Activated CD4-positive, alpha-beta T cell treated with anti-CD3 and anti-CD28 coated beads, Interleukin-2, amount 50 U/mL, for 4 hours (primary cell): ENCODE data around the gene DPH1.
A peak's percentile ranks its signal among the peaks of the same experiment; 100 is the strongest.

Experiments
- DNase-seq, 2 experiments: peaks; one replicate each; pipeline ENCODE4 v3.0.0-alpha.2; 2020

The DPH1 gene

DNA sequence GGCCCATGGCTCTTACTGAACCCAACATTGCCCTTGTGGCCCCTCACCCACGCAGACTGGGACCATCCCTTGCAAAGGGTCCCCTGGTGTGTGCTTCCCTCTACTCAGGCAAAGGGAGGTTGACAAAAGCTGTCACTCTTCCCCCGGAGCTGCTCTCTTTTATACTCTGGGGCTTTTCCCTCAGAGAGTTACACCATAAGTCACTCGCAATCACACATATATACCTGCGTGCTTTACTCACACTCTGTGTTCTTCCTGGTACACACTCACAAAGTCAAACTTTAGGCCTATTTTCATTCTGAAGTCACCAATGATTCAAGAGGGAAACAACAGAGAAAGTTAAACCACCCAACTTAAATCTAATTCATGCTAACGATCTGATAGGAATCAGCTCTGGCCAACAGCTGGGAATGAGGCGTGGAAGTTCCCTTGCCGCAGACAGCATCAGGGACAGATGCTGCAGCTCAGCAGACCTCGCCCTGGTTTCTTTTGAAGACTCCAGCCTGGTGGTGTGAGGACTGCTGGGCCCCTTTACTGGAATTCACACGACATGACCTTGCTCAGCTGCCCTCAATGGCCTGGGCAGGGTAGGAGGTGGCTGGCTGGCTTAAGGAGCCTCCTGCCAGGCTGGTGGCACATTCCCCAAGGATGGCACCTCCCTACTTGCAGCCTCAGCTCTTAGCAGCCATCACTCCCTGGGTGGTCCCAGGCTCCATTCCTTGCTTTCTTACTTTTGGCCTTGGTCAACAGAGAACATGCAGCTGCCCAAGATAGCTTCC, 52.2 kb downstream of the DPH1 start:
- DNase-seq, result no peak

DNA sequence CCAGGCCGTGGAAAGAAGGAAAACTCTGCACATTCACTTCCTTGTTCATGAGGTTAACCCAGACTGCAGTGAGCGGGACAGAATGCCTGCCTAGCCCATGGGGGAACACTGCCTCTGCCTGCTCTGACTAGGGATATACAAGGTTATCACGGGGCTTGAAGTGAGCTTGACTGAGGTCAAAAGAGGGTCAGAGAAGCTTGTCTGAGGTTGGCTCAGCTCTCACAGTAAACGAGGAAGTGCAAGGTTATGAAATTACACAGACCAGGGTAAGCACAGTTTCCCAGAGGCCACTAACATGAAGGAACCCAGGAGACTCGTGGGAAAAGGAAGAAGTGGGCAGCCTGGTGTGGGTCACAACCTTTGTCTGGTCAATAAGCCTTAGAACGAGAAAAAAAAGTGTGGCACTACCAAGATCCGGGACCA, 53.7 kb downstream of the DPH1 start:
- DNase-seq, result no peak

DNA sequence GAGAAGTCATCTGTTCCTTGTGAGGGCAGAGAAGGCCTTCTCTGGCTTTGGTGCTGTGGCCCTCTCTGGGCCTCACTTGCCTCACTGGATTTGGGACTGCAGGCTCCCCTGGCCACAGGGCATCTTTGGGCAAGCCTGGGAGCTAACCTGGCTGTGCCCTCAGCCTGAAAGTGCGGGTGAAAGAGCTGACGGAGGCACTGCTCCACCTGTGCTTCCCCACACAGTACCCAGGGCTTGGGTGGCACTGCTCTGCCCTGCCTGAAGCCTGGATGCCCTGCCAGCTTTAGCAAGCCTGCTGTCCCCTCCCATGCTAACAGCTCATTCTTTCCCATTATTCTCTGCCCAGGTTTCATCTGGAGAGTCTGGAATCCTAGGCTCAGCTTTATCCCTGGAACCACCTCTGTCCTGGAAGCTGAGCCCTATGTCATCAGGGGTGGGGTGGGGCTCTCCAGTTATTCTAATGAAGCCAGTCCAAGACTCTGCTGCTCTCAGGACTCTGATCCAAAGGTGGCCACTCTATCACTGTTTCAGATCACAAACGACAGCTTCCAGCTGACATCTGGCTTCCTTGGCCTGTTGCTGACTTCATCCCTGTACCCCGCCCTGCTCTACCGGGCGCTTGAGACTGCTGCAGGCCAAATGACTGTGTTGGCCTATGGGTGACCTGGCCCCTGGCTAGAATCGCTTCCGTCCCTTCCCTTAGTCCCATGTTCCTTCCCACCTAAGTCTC, 54.2 kb downstream of the DPH1 start:
- DNase-seq, result no peak

DNA sequence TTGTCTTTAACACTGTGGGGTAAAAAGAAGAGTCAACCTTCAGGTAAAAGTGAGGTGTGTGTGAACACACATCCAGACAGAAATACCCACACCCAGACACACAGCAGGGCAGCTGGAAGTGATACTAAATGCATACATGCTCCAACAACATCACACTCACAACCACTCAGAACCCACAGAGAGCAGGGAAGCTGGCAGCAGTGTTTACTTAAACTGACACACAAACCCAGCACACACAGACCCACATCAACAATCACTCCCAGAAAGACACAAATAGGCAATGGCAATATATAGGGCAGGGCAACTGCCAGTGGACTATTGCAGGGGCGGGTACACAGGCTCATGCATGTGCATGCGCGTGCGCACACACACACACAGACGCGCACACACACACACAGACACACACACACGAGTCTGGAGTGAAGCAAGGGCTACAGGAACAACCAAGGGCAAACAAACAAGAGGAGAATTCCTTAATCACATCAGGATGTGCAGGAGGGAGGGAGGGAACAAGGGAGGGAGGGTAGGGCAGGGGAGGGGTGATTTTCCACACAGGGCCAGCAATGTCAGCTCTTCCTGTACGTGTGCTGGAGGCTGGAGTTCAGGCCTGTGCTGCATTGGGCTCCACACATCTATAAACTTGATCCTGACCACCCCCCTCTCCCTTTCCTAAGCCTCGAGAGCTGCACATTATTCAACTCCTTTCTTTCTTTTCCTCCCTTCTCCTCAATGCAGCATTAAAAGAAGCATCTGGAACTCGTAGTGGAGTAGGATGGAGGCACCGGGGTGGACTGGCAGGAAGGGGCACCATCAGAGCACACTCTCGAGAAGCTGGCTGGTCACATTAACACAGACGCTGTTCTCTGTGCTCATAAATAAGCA, 55.1 kb downstream of the DPH1 start:
- DNase-seq, result no peak

DNA sequence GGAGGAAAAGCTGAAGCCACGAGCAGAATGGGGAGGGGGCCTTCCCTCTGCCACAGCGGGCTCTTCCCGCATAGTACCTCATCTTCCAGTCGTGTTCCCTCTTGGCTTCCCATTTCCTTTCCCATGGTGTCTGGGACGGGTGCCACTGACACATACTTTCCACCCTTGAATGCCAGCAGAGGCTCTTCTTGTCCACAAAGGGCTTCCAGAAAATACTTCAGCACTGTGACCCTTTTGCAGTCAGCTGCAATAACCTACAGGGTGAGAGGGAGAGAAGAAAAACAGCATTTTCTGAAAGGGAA, 55.6 kb downstream of the DPH1 start:
- no peak for DNase-seq

DNA sequence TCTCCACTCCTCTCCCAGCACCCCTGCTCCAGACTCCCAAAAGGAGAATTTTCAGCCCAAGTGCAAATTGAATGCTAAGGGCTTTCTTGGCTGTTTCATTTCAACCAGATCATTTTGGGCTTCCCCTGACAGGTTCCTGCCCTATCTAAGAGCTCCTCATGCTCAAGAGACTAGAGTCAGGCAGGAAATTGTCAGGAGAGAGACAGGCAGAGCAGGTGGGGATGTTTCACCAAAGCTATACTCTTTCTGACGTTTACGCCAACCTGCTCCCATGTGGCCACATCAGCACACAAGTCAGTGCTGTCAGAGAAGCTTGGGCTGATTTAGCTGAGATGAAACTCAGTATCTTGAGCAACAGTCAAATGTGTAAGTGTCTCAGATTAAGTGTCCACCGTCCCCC, 56.4 kb downstream of the DPH1 start:
- no peak for DNase-seq

DNA sequence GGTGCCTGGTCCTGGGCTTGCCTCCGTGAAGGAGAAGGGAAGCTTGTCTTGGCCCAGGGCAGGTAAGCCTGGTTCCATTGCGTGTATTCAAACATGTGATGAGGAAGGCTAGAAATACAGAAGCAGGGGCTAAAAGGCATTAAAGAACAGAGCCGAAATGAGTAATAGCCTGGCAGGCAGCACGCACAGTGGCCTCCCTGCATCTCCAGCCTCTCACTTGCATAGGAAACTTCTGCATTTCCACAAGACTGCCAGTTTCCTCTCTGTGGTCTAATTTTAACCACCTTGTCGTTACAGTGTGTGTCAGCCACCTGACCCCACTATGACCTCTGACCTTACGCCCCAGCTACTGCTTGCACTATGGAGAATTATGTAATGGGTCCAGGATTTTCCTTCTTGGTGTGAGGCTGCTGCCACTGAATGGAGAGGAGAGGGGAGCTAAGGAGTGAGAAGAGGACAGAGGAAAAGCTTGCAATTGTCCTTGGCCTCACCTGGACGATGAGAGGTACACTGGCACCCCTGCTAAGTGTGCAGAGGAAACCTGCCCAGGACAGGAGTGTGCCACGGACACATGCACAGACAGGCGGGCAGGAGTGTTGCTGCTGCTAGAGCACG, 57.8 kb downstream of the DPH1 start:
- DNase-seq, result peak; percentile 31 to 49

DNA sequence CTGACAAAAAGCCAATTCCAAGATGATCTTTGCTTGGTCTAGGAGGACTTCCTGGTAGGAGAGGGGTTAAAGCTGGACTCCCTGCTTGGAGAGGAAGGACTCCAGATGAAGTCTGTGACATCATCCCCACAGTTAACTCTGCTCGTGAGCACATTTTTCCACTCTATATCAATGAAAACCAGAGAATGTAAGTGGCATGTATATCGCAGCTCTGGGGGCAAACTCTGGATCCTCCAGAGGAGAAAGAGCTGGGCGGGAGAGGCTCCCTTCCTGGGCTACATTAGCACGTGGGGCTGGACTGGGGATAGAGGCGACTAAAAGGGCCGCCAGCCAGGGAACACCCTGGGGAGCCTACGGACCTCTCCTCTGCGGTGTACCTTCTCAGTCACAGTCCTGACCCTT, 59.1 kb downstream of the DPH1 start:
- DNase-seq, result no peak

DNA sequence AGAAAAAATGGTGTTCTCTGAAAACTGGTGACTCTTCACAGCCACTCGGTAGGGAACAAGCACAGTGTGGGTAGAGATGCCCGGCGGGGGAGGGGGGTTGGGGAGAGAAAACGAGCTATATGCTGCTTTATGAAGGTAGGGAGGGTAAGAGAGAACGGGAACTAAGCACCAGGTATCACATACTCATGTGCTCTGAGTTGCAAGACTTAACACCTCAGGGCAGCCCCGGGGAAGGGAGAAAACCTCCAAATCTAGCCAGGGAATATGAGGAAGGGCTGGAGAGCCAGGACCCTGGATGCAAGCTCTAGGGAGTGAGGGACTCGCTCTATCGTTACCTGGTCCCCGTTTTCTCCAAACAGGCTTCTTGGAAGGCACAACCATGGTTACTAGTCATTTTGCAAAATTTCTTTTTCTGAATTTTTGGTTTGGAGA, 60.3 kb downstream of the DPH1 start:
- peak; percentile 34 to 43 for DNase-seq

DNA sequence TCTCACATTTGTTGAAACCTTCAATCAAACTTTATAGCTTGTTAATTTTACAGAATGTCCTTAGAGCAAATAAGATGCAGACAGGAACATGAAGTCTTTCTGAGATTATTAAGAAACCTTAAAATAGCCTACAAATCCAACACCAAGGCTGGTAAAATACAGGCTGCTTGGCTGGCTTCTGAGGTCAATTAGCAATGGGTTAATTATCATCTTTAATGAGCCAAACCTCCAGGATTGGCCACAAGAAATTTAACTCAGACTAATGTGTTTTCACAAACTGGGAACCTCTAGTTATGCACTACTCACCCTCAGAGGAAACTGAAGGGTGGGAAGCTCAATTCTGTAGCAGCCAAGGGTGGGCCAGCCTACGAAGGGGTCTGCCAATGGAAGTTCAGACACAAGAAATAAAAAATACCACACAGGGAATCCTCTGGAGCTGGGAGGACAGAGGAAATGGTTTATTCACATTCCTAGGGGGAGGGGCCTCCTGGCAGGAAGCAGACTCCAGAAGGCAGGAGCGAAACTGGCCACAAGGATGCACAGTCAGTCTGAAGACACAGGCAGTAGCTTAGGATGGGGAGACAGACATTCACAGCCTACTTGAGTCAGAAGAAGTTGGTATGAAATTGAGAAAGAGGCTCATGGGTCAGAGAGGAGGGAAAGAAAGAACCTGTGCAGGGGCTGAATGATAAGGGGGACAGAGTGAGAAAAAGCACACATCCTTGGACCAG, 61.0 kb downstream of the DPH1 start:
- DNase-seq, result no peak

DNA sequence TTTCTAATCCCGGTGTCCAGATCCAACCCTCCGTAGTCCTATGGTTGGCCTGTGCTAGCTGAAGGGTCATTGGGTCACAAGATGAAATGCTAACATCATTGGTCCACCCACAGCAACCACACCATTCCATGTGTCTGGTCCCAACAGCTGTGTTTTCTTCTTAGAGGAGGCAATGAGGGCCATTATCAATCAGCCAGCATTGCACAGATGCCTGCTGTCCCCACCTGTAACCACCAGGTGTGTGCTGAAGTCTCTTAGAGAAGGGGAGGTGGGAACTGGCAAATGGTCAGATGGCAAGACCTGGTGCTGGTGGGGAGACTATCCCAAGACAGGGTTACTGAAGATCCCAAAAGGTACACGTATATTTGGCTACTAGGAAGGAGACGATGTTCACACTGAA, 62.3 kb downstream of the DPH1 start:
- DNase-seq, result no peak

DNA sequence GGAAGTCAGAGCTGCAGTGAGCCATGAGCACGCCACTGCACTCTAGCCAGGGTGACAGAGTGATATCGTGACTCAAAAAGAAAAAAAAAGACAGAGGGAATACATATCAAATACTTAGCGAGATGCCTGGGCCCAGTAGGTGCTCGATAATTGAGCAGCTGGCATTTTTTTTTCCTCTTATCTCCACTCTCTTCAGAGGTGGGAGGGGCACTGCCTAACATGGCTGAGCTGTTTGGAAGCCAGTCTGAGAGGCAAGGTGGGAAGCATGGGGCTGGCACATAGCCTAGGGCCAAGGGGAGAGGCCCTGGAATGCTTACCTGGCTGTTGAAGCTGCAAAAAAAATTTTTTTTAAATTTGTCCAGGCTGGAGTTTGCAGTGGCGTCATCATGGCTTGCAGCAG, 63.4 kb downstream of the DPH1 start:
- no peak for DNase-seq
